Measurements from ENCODE around the gene CLNS1A.
"Not testable (repeated sequence)": the region's sequence is repeated elsewhere in the genome, so short reads cannot be mapped to it uniquely, and the experiment has no call there.

CLNS1A gene

GRCh38 chr11:77617892-77618291, 19.7 kb downstream of the CLNS1A start:
- DNase-seq = peak; percentile 79

GRCh38 chr11:77611921-77612320, 25.7 kb downstream of the CLNS1A start:
- DNase-seq = peak; percentile 38

GRCh38 chr11:77609234-77609633, 28.4 kb downstream of the CLNS1A start:
- no peak for DNase-seq

- DNase-seq = no peak
Measured at GRCh38 chr11:77604281-77604680, 33.3 kb downstream of the CLNS1A start.

GRCh38 chr11:77602381-77603088, 35.1 kb downstream of the CLNS1A start:
- DNase-seq = peak; percentile 93

GRCh38 chr11:77598195-77598594, 39.4 kb downstream of the CLNS1A start:
- no peak for DNase-seq

- peak; percentile 50 for DNase-seq
Measured at GRCh38 chr11:77596626-77597025, 41.0 kb downstream of the CLNS1A start.

- DNase-seq = no peak
Measured at GRCh38 chr11:77593883-77594282, 43.7 kb downstream of the CLNS1A start.

GRCh38 chr11:77592727-77593126, 44.9 kb downstream of the CLNS1A start:
- no peak for DNase-seq

GRCh38 chr11:77590194-77590782, 47.3 kb downstream of the CLNS1A start:
- DNase-seq = peak; percentile 16

GRCh38 chr11:77589521-77590193, 47.9 kb downstream of the CLNS1A start, which contains the start of gene AQP11:
TSS of gene AQP11 (plus strand) at chr11:77589953. CDS start at chr11:77589993, 40 bp downstream.
- peak; percentile 78 for DNase-seq

GRCh38 chr11:77589181-77589520, 48.4 kb downstream of the CLNS1A start:
- DNase-seq = no peak

GRCh38 chr11:77580712-77581337, 56.8 kb downstream of the CLNS1A start:
- DNase-seq = peak; percentile 17

GRCh38 chr11:77575428-77575827, 62.2 kb downstream of the CLNS1A start:
- not testable (repeated sequence) for DNase-seq

GRCh38 chr11:77570896-77571295, 66.7 kb downstream of the CLNS1A start:
- not testable (repeated sequence) for DNase-seq

GRCh38 chr11:77569676-77570070, 67.9 kb downstream of the CLNS1A start:
- DNase-seq = no peak

- DNase-seq = no peak
Measured at GRCh38 chr11:77568916-77569675, 68.5 kb downstream of the CLNS1A start.

- DNase-seq = no peak
Measured at GRCh38 chr11:77568306-77568705, 69.3 kb downstream of the CLNS1A start.

Data from HCEC 1CT (cell line).